Breast epithelium (tissue), 4 donors: ENCODE measurements around the gene ZNF516. TPM values are rescaled to one million over a fixed set of nuclear protein-coding genes. Genes with fewer than 3 reads are reported as not detected.
A peak's percentile ranks its signal among the peaks of the same experiment; 100 is the strongest.

Source experiments
- DNase-seq, 2 donors: peaks; one replicate each; pipeline ENCODE4 v3.0.0-alpha.2; 2019; ENCODE audit warnings: low spot score in 2 of 2
- H3K27ac ChIP-seq, 2 donors: fragments of 200-600 bp; sonication (generic) in 1 of 2; one replicate each; pipeline ENCODE4 v1.5.1; 2016 to 2019; ENCODE audit warnings: mild to moderate bottlenecking in 1 of 2
- H3K27me3 ChIP-seq, 2 donors: fragments of 200-600 bp; sonication (generic) in 1 of 2; one replicate each; pipeline versions ENCODE4 v1.5.1 to v1.6.0; 2017 to 2019; ENCODE audit warnings: control low read depth in 1 of 2, mild to moderate bottlenecking in 1 of 2
- H3K36me3 ChIP-seq: fragments of 200-600 bp; one replicate; pipeline ENCODE4 v1.5.1; 2019
- H3K4me1 ChIP-seq, 2 donors: fragments of 200-600 bp; sonication (generic); one replicate each; pipeline ENCODE4 v1.5.1; 2016 to 2019; ENCODE audit warnings: control low read depth in 1 of 2
- H3K4me3 ChIP-seq, 3 donors: fragments of 200-600 bp; sonication (generic); 1 replicate in 2 of 3; 2 replicates in 1 of 3; pipeline ENCODE4 v1.5.1; 2016 to 2019; ENCODE audit warnings: mild to moderate bottlenecking in 3 of 3, moderate library complexity in 2 of 3
- H3K9me3 ChIP-seq, 2 donors: fragments of 200-600 bp; sonication (generic) in 1 of 2; one replicate each; pipeline ENCODE4 v1.5.1; 2016 to 2019; ENCODE audit warnings: control low read depth in 1 of 2
- CTCF ChIP-seq, 3 donors: fragments of 450-650 bp; IDR thresholded peaks; one replicate each; pipeline ENCODE4 v1.5.1; 2016 to 2017; ENCODE audit warnings: antibody characterized with exemption in 3 of 3, mild to moderate bottlenecking in 3 of 3, moderate library complexity in 3 of 3
- POLR2A ChIP-seq: fragments of 450-650 bp; IDR thresholded peaks from one replicate; pipeline ENCODE4 v1.6.1; 2016; ENCODE audit warnings: antibody characterized with exemption, mild to moderate bottlenecking, moderate library complexity
- POLR2AphosphoS5 ChIP-seq, 3 donors: sonication (generic); formaldehyde crosslinking; IDR thresholded peaks; one replicate each; pipeline ENCODE4 v1.6.1; 2017; ENCODE audit warnings: antibody characterized with exemption in 3 of 3
- intact Hi-C: fragments of 100-400 bp; cut with DNase I; formaldehyde crosslinking; loops from one replicate; pipeline ENCODE4 v1.15.1; 2023; ENCODE audit warnings: low total_unique reads
- total RNA-seq, 3 donors: library from RNA; depleted of rRNA; stranded (reverse); fragments of >200 nt; gene quantifications; one replicate each; pipeline ENCODE4 v1.1.0, GENCODE V29; 2016

The ZNF516 gene
- total RNA-seq, 3 donors from 2014 or later = 12.0 to 33.4 (median 24.0) TPM

DNA sequence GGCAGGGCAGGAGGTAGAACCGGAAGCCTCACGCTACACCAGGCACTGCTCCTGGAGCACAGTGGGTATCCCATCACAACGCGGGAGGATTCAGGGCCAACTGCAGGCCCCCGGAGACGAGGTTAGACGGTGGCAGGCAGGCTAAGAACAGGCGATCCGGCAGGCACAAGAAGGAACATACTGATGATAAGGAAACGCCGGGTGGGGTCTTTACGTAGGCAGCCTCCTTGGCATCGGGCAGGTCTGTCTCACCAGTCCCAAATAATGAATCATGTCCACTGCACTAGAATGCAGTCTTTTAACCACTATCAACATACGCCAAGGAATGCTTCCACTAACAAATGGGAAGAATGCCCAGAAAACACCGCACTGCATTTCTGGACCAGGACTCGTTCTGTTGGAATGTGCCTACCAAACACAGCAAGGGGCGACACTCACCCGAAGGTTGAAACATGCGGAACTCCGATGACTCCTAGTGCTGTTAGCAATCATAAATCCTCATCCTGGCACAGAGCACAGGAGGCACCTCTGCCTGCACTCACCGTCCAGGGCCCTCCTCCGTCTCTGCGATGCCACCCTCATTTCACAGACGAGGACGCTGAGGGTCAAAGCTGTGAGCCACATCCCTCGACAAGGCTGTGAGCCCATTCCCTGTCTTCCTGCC, 35.2 kb downstream of the ZNF516 start:
- Histone ChIP-seq H3K4me1 (peaks cover 0 to 13% of the 10 kb centered on the region in 2 donors), H3K4me3 (peak overlapping the region in 2 of 3 donors; percentile 11 to 39)

DNA sequence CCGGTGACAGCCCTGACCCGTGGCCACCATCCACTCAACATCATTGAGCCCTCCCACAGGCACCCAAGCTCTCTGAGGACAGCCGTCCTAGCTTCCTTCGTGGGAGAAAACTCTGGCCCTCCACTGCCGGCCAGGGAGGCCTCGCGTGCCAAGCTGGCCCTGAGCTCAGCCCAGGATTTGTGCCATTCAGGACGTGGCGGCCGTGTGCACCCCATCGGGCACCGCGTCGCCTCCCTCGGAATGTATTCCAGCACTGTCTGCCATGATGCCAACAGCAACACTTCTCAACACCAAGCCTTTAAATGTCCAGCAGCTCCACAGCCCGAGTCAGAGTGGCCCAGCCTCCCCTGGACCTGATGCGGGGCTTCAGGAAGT, 35.7 kb downstream of the ZNF516 start:
- peak in 1 of 2 donors; percentile 15 for DNase-seq
- H3K9me3 ChIP-seq = no peaks in the 10 kb centered on the region
- no peaks in the 10 kb centered on the region for H3K27me3 ChIP-seq
- peaks cover 0 to 13% of the 10 kb centered on the region in 2 donors for H3K4me1 ChIP-seq
- H3K36me3 ChIP-seq = no peaks in the 10 kb centered on the region
- H3K4me3 ChIP-seq = peak overlapping the region in 2 of 3 donors; percentile 11 to 39
- intact Hi-C loops = no loop called here
- peak overlapping the region; percentile 81 to 83 for H3K27ac ChIP-seq
- TF ChIP-seq POLR2AphosphoS5 (IDR thresholded peaks at IDR 0.05) = no peak
- no peak for TF ChIP-seq CTCF (IDR thresholded peaks at IDR 0.05)
- TF ChIP-seq POLR2A = no peak

More for the DNA sequence above, 35.2 kb downstream of the ZNF516 start:
- TF ChIP-seq POLR2A (no peak), CTCF (IDR thresholded peaks at IDR 0.05) (no peak), POLR2AphosphoS5 (IDR thresholded peaks at IDR 0.05) (peak in 2 of 3 donors; percentile 26 to 35)
- Histone ChIP-seq H3K36me3 (no peaks in the 10 kb centered on the region), H3K27ac (peak overlapping the region; percentile 81 to 83), H3K27me3 (no peaks in the 10 kb centered on the region), H3K9me3 (no peaks in the 10 kb centered on the region)
- intact Hi-C loops = no loop called here
- DNase-seq = peak in 1 of 2 donors; percentile 82

GRCh38 chr18:76458522-76459311, 36.3 kb downstream of the ZNF516 start:
- no peaks in the 10 kb centered on the region for H3K9me3 ChIP-seq
- no peaks in the 10 kb centered on the region for H3K27me3 ChIP-seq
- H3K4me1 ChIP-seq = peaks cover 0 to 13% of the 10 kb centered on the region in 2 donors
- H3K4me3 ChIP-seq = peak overlapping the region in 1 of 3 donors; percentile 39
- H3K27ac ChIP-seq = peak overlapping the region; percentile 81 to 83
- intact Hi-C loops = no loop called here
- peak in 1 of 2 donors; percentile 11 for DNase-seq
- no peak for TF ChIP-seq POLR2A
- no peak for TF ChIP-seq POLR2AphosphoS5 (IDR thresholded peaks at IDR 0.05)
- no peak for TF ChIP-seq CTCF (IDR thresholded peaks at IDR 0.05)
- no peaks in the 10 kb centered on the region for H3K36me3 ChIP-seq

DNA sequence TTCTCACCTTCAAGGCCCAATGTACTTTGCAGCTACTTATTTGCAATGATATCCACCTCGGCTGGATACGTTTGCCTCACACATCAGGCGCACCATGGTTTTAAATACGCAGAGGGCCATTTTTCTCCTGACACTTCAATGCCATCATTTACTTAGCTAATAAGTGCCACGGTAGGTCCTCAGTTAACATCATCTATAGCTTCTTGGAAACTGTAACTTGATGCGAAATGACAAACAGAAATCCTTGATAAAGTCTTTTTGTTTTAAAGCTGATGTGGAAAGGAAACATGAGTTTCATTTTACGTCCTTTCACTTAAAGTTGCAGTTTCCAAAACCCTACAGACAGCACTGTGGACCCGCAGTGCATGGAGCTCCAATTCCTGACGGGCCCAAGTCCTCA, 37.1 kb downstream of the ZNF516 start:
- no peak overlapping the region for H3K27ac ChIP-seq
- H3K27me3 ChIP-seq = no peaks in the 10 kb centered on the region
- TF ChIP-seq POLR2A = no peak
- TF ChIP-seq POLR2AphosphoS5 (IDR thresholded peaks at IDR 0.05) = no peak
- no peak for TF ChIP-seq CTCF (IDR thresholded peaks at IDR 0.05)
- H3K4me3 ChIP-seq = no peak overlapping the region
- no peaks in the 10 kb centered on the region for H3K9me3 ChIP-seq
- intact Hi-C loops = no loop called here
- DNase-seq = peak in 1 of 2 donors; percentile 2
- H3K36me3 ChIP-seq = no peaks in the 10 kb centered on the region
- peaks cover 0 to 13% of the 10 kb centered on the region in 2 donors for H3K4me1 ChIP-seq

DNA sequence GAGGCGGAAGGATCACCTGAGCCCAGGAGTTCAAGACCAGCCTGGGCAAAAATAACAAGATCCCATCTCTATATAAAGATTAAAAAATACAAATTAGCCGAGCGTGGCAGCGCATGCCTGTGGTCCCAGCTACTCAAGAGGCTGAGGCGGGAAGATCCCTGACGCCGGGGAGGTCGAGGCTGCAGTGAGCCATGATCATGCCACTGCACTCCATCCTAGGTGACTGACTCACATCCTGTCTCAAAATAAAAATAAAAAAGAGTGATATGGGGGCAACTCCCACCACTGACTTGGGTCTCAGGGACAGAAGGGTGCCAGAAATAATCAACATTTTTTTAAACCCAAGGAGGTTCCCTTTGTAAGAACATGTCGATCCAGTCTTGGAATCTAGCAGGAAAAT, 37.6 kb downstream of the ZNF516 start:
- Histone ChIP-seq H3K9me3 (no peaks in the 10 kb centered on the region), H3K27ac (no peak overlapping the region), H3K27me3 (no peaks in the 10 kb centered on the region), H3K4me1 (peaks cover 0 to 13% of the 10 kb centered on the region in 2 donors), H3K36me3 (no peaks in the 10 kb centered on the region), H3K4me3 (no peak overlapping the region)
- TF ChIP-seq POLR2A (no peak), POLR2AphosphoS5 (IDR thresholded peaks at IDR 0.05) (no peak), CTCF (IDR thresholded peaks at IDR 0.05) (no peak)
- peak in 1 of 2 donors; percentile 11 for DNase-seq
- intact Hi-C loops = no loop called here
